WTC11 (cell line): ENCODE measurements around the gene C10orf67. TPM values are rescaled to one million over a fixed set of nuclear protein-coding genes. Genes with fewer than 3 reads are reported as not detected.

Source experiments
- ATAC-seq: fragments of 200-7000 bp; cut with Tn5 transposase; 2 replicates; pipeline ENCODE4 v1.10.0; 2021; ENCODE audit warnings: mild to moderate bottlenecking, moderate library complexity
- CTCF ChIA-PET: fragments of 300-600 bp; sonication (Branson Sonifier 250); formaldehyde crosslinking; loops from one replicate; lab custom pipeline; 2021; ENCODE audit warnings: antibody characterized with exemption; lab: Charles Lee
- POLR2A ChIA-PET: fragments of 350-600 bp; sonication (Branson Sonifier 250); formaldehyde crosslinking; loops from one replicate; lab custom pipeline; 2021; ENCODE audit warnings: antibody characterized with exemption; lab: Charles Lee
- DNase-seq: peaks from one replicate; pipeline ENCODE4 v3.0.0; 2021; ENCODE audit warnings: low spot score
- H3K27ac Mint-ChIP-seq: 2 replicates; pipeline ENCODE4 v1.8.0; 2021; ENCODE audit warnings: mixed read lengths
- H3K27me3 Mint-ChIP-seq: 2 replicates; pipeline ENCODE4 v1.8.0; 2021; ENCODE audit warnings: low read depth, mild to moderate bottlenecking, moderate library complexity, mixed read lengths
- H3K36me3 Mint-ChIP-seq: 2 replicates; pipeline ENCODE4 v1.8.0; 2021; ENCODE audit warnings: mixed read lengths
- H3K4me1 Mint-ChIP-seq: 2 replicates; pipeline ENCODE4 v1.8.0; 2022; ENCODE audit warnings: mixed read lengths
- H3K4me3 Mint-ChIP-seq: 2 replicates; pipeline ENCODE4 v1.8.0; 2021; ENCODE audit warnings: mild to moderate bottlenecking, moderate library complexity, mixed read lengths
- H3K9me3 Mint-ChIP-seq: 2 replicates; pipeline ENCODE4 v1.8.0; 2021; ENCODE audit warnings: mixed read lengths
- AR ChIP-seq: fragments of 250-450 bp; sonication (Bioruptor Pico); IDR thresholded peaks from 2 replicates; pipeline ENCODE4 v1.9.0; 2021; ENCODE audit warnings: mild to moderate bottlenecking
- ATF6 ChIP-seq: sonication (generic); formaldehyde crosslinking; IDR thresholded peaks from 2 replicates; pipeline ENCODE4 v1.8.1; 2023; ENCODE audit warnings: mild to moderate bottlenecking, missing genetic modification reagents
- CBFB ChIP-seq: sonication (generic); formaldehyde crosslinking; IDR thresholded peaks from 2 replicates; pipeline ENCODE4 v1.8.1; 2022; ENCODE audit warnings: mild to moderate bottlenecking, low read depth, missing genetic modification reagents
- ELF4 ChIP-seq: sonication (generic); formaldehyde crosslinking; IDR thresholded peaks from 2 replicates; pipeline ENCODE4 v1.8.1; 2022; ENCODE audit warnings: low read depth, mild to moderate bottlenecking, moderate library complexity, missing genetic modification reagents
- ETV6 ChIP-seq: sonication (generic); formaldehyde crosslinking; IDR thresholded peaks from 2 replicates; pipeline ENCODE4 v1.8.1; 2022; ENCODE audit warnings: mild to moderate bottlenecking, missing genetic modification reagents
- FOXK1 ChIP-seq: sonication (generic); formaldehyde crosslinking; IDR thresholded peaks from 2 replicates; pipeline ENCODE4 v1.8.0; 2022; ENCODE audit warnings: mild to moderate bottlenecking, moderate library complexity, missing genetic modification reagents
- HMGXB4 ChIP-seq: sonication (generic); formaldehyde crosslinking; IDR thresholded peaks from 2 replicates; pipeline ENCODE4 v1.8.1; 2023; ENCODE audit warnings: mild to moderate bottlenecking, moderate library complexity, missing genetic modification reagents
- IRF2 ChIP-seq: sonication (generic); formaldehyde crosslinking; IDR thresholded peaks from 2 replicates; pipeline ENCODE4 v1.8.0; 2022; ENCODE audit warnings: low read depth, missing genetic modification reagents, borderline replicate concordance
- NFE2L1 ChIP-seq: sonication (generic); formaldehyde crosslinking; IDR thresholded peaks from 2 replicates; pipeline ENCODE4 v1.8.1; 2023; ENCODE audit warnings: missing genetic modification reagents
- NFYB ChIP-seq: sonication (generic); formaldehyde crosslinking; conservative IDR thresholded peaks from 2 replicates; pipeline ENCODE4 v1.8.0; 2022; ENCODE audit warnings: low read depth, missing genetic modification reagents
- NR3C1 ChIP-seq: sonication (generic); formaldehyde crosslinking; conservative IDR thresholded peaks from 2 replicates; pipeline ENCODE4 v1.8.1; 2023; ENCODE audit warnings: low read depth, mild to moderate bottlenecking, missing genetic modification reagents
- OVOL2 ChIP-seq: fragments of 250-450 bp; sonication (Bioruptor Pico); IDR thresholded peaks from 2 replicates; pipeline ENCODE4 v1.9.0; 2021; ENCODE audit warnings: mild to moderate bottlenecking, borderline replicate concordance
- RORB ChIP-seq: fragments of 250-450 bp; sonication (Bioruptor Pico); IDR thresholded peaks from 2 replicates; pipeline ENCODE4 v1.9.0; 2021; ENCODE audit warnings: mild to moderate bottlenecking
- SMAD4 ChIP-seq: sonication (generic); formaldehyde crosslinking; IDR thresholded peaks from 2 replicates; pipeline ENCODE4 v1.8.0; 2022; ENCODE audit warnings: mild to moderate bottlenecking, missing genetic modification reagents
- SP1 ChIP-seq: sonication (generic); formaldehyde crosslinking; conservative IDR thresholded peaks from 2 replicates; pipeline ENCODE4 v1.8.1; 2022; ENCODE audit warnings: missing genetic modification reagents
- ZMAT4 ChIP-seq: fragments of 250-450 bp; sonication (Bioruptor Pico); IDR thresholded peaks from 2 replicates; pipeline ENCODE4 v1.9.0; 2021; ENCODE audit warnings: mild to moderate bottlenecking
- ZNF121 ChIP-seq: sonication (generic); formaldehyde crosslinking; IDR thresholded peaks from 2 replicates; pipeline ENCODE4 v1.8.0; 2023; ENCODE audit warnings: missing genetic modification reagents
- ZNF219 ChIP-seq: sonication (generic); formaldehyde crosslinking; IDR thresholded peaks from 2 replicates; pipeline ENCODE4 v1.8.0; 2023; ENCODE audit warnings: missing genetic modification reagents, mild to moderate bottlenecking, borderline replicate concordance
- ZNF423 ChIP-seq: fragments of 250-450 bp; sonication (Bioruptor Pico); IDR thresholded peaks from 2 replicates; pipeline ENCODE4 v2.1.2; 2022; ENCODE audit warnings: mild to moderate bottlenecking, moderate library complexity
- ZNF425 ChIP-seq: fragments of 250-450 bp; sonication (Bioruptor Pico); conservative IDR thresholded peaks from 2 replicates; pipeline ENCODE4 v1.9.0; 2021; ENCODE audit warnings: mild to moderate bottlenecking
- ZNF512 ChIP-seq: sonication (generic); formaldehyde crosslinking; IDR thresholded peaks from 2 replicates; pipeline ENCODE4 v1.8.1; 2022; ENCODE audit warnings: missing genetic modification reagents, borderline replicate concordance
- ZSCAN18 ChIP-seq: fragments of 250-450 bp; sonication (Bioruptor Pico); IDR thresholded peaks from 2 replicates; pipeline ENCODE4 v2.1.2; 2022; ENCODE audit warnings: mild to moderate bottlenecking, moderate library complexity
- total RNA-seq: library from RNA; stranded (reverse); gene quantifications from 3 replicates; pipeline ENCODE4 v1.2.3, GENCODE V29; 2021

Gene C10orf67
- total RNA-seq, 1 experiment from 2014 or later, result not detected

GRCh38 chr10:23364378-23364777 is 19.8 kb upstream of the C10orf67 start:
- no peak for ATAC-seq
- Mint-ChIP-seq H3K4me1 (no peaks in the 10 kb centered on the region), H3K27me3 (no peaks in the 10 kb centered on the region), H3K36me3 (no peaks in the 10 kb centered on the region), H3K9me3 (0 out of 2 replicates have a peak, but pooled peaks cover 5% of the 10 kb centered on the region), H3K27ac (no peak overlapping the region), H3K4me3 (no peak overlapping the region)
- TF ChIP-seq ZMAT4 (CRISPR knock-in tag) (no peak), HMGXB4 (no peak), RORB (CRISPR knock-in tag) (no peak), NR3C1 (CRISPR knock-in tag) (no peak), NFYB (no peak), NFE2L1 (CRISPR knock-in tag) (no peak), SMAD4 (CRISPR knock-in tag) (no peak), AR (CRISPR knock-in tag) (no peak), ETV6 (no peak), SP1 (no peak), ZSCAN18 (no peak)
- ChIA-PET CTCF (interaction anchor here (1.2 kb wide), 1 partner anchor 50 kb away, joined by 3 read pairs; no protein-coding TSS in a partner anchor), POLR2A (no interaction called here)
- DNase-seq, result no peak

- Mint-ChIP-seq H3K4me1 (no peaks in the 10 kb centered on the region), H3K9me3 (0 out of 2 replicates have a peak, but pooled peaks cover 5% of the 10 kb centered on the region), H3K4me3 (no peak overlapping the region), H3K27me3 (no peaks in the 10 kb centered on the region), H3K27ac (no peak overlapping the region), H3K36me3 (no peaks in the 10 kb centered on the region)
- no peak for ATAC-seq
- ChIA-PET CTCF (no interaction called here), POLR2A (no interaction called here)
- no peak for DNase-seq
- no peak for TF ChIP-seq ZNF512 (CRISPR knock-in tag)
- no peak for TF ChIP-seq ZNF121 (CRISPR knock-in tag)
- no peak for TF ChIP-seq ZSCAN18
- TF ChIP-seq CBFB, result no peak
- no peak for TF ChIP-seq ZNF219 (CRISPR knock-in tag)
- TF ChIP-seq ELF4 (CRISPR knock-in tag), result no peak
- TF ChIP-seq OVOL2, result no peak
- TF ChIP-seq FOXK1, result no peak
- no peak for TF ChIP-seq ZNF423 (CRISPR knock-in tag)
- no peak for TF ChIP-seq ATF6 (CRISPR knock-in tag)
- TF ChIP-seq IRF2, result no peak
- no peak for TF ChIP-seq ZNF425 (CRISPR knock-in tag)
These were observed 19.2 kb upstream of the C10orf67 start for GRCh38 chr10:23363793-23364135.
